Transverse colon (tissue), 4 donors: ENCODE measurements around the gene TBL1X. TPM values are rescaled to one million over a fixed set of nuclear protein-coding genes. Genes with fewer than 3 reads are reported as not detected.

Experiments
- DNase-seq: peaks from one replicate; pipeline ENCODE4 v3.0.0-alpha.2; 2019
- H3K27ac ChIP-seq, 4 donors: fragments of 200-600 bp; sonication (generic); 2 replicates each; pipeline ENCODE4 v1.5.1; 2016 to 2018; ENCODE audit warnings: inconsistent platforms in 4 of 4
- H3K27me3 ChIP-seq: fragments of 200-600 bp; sonication (generic); 2 replicates; pipeline ENCODE4 v1.5.1; 2017; ENCODE audit warnings: inconsistent platforms
- H3K36me3 ChIP-seq, 4 donors: fragments of 200-600 bp; sonication (generic); 2 replicates each; pipeline ENCODE4 v1.5.1; 2017 to 2019; ENCODE audit warnings: inconsistent platforms in 4 of 4
- H3K4me1 ChIP-seq, 4 donors: fragments of 200-600 bp; sonication (generic); 2 replicates each; pipeline ENCODE4 v1.5.1; 2017 to 2020; ENCODE audit warnings: inconsistent platforms in 4 of 4
- H3K4me3 ChIP-seq, 4 donors: fragments of 200-600 bp; sonication (generic); 1 replicate in 1 of 4; 2 replicates in 3 of 4; pipeline versions ENCODE4 v1.5.1 to v1.6.1; 2017 to 2019; ENCODE audit warnings: inconsistent platforms in 4 of 4
- H3K9me3 ChIP-seq, 2 donors: fragments of 200-600 bp; sonication (generic); 2 replicates each; pipeline ENCODE4 v1.5.1; 2017 to 2019; ENCODE audit warnings: inconsistent platforms in 2 of 2
- EP300 ChIP-seq: sonication (generic); formaldehyde crosslinking; IDR thresholded peaks from one replicate; pipeline ENCODE4 v1.6.1; 2017; ENCODE audit warnings: antibody characterized with exemption, low read depth
- POLR2A ChIP-seq: fragments of 450-650 bp; IDR thresholded peaks from one replicate; pipeline ENCODE4 v1.6.1; 2016; ENCODE audit warnings: antibody characterized with exemption, mild to moderate bottlenecking, moderate library complexity
- POLR2AphosphoS5 ChIP-seq, 3 donors: sonication (generic); formaldehyde crosslinking; IDR thresholded peaks; one replicate each; pipeline ENCODE4 v1.6.1; 2016; ENCODE audit warnings: antibody characterized with exemption in 3 of 3
- WGBS, 2 donors: methylation state at CpG; one replicate each; pipeline ENCODE4 v1.1.5; 2018; ENCODE audit warnings: low coverage in 1 of 2; 5-methylcytosine and 5-hydroxymethylcytosine counted together
- in situ Hi-C, 4 donors: fragments of 200-750 bp; cut with MboI; loops; one replicate each; pipeline versions ENCODE4 v1.15.0 to v1.15.1; 2017; ENCODE audit warnings: low sequenced_read_pairs in 3 of 4, low pct_ligation_motif_present in 1 of 4, low pct_unique_long_range_greater_than_20kb in 1 of 4
- intact Hi-C: fragments of 100-400 bp; cut with DNase I; formaldehyde crosslinking; loops from one replicate; pipeline ENCODE4 v1.15.1; 2023; ENCODE audit warnings: low total_unique reads
- total RNA-seq, 4 donors: library from RNA; depleted of rRNA; stranded (reverse); fragments of >200 nt; gene quantifications; one replicate each; pipeline ENCODE4 v1.1.0, GENCODE V29; 2016
- TF ChIP-seq, protein P1 (sequence below), 5 experiments: fragments of 200-600 bp in 3 of 5; fragments of 450-650 bp in 2 of 5; sonication (generic) in 3 of 5; IDR thresholded peaks; 1 replicate in 2 of 5; 2 replicates in 3 of 5; pipeline ENCODE4 v1.5.1; 2016 to 2017; ENCODE audit warnings: antibody characterized with exemption in 5 of 5, inconsistent platforms in 3 of 5, mild to moderate bottlenecking in 2 of 5, moderate library complexity in 1 of 5

The TBL1X gene
- total RNA-seq, 4 donors from 2014 or later = 3.4 to 16.8 (median 13.0) TPM

GRCh38 chrX:9781941-9782340, 317.1 kb downstream of the TBL1X start:
- H3K9me3 ChIP-seq = no peaks in the 10 kb centered on the region
- WGBS, 2 donors = 86% methylated on average over 1 to 7 of the region's 7 CpGs
- no peak for DNase-seq
- in situ Hi-C loops (no loop called here), intact Hi-C loops (no loop called here)
- no peaks in the 10 kb centered on the region for H3K4me1 ChIP-seq
- no peak overlapping the region for H3K4me3 ChIP-seq
- peaks cover 4% of the 10 kb centered on the region for H3K27me3 ChIP-seq
- H3K27ac ChIP-seq = no peak overlapping the region
- TF ChIP-seq, protein P1, sequence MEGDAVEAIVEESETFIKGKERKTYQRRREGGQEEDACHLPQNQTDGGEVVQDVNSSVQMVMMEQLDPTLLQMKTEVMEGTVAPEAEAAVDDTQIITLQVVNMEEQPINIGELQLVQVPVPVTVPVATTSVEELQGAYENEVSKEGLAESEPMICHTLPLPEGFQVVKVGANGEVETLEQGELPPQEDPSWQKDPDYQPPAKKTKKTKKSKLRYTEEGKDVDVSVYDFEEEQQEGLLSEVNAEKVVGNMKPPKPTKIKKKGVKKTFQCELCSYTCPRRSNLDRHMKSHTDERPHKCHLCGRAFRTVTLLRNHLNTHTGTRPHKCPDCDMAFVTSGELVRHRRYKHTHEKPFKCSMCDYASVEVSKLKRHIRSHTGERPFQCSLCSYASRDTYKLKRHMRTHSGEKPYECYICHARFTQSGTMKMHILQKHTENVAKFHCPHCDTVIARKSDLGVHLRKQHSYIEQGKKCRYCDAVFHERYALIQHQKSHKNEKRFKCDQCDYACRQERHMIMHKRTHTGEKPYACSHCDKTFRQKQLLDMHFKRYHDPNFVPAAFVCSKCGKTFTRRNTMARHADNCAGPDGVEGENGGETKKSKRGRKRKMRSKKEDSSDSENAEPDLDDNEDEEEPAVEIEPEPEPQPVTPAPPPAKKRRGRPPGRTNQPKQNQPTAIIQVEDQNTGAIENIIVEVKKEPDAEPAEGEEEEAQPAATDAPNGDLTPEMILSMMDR (IDR thresholded peaks at IDR 0.05) = no peak
- TF ChIP-seq EP300 = no peak
- no peak for TF ChIP-seq POLR2A
- TF ChIP-seq POLR2AphosphoS5 (IDR thresholded peaks at IDR 0.05) = no peak
- H3K36me3 ChIP-seq = no peaks in the 10 kb centered on the region

- H3K27ac ChIP-seq = no peak overlapping the region
- no peak for DNase-seq
- 92% methylated on average over 8 of the region's 8 CpGs; no CpG with 5 or more reads in 1 of the 2 donors for WGBS, 2 donors
- peaks cover 0 to 7% (median 0%) of the 10 kb centered on the region in 4 donors for H3K4me1 ChIP-seq
- TF ChIP-seq EP300 (no peak), POLR2AphosphoS5 (IDR thresholded peaks at IDR 0.05) (no peak), POLR2A (no peak)
- TF ChIP-seq, protein P1 (IDR thresholded peaks at IDR 0.05) = no peak
- in situ Hi-C loops = no loop called here
- H3K4me3 ChIP-seq = no peak overlapping the region
- H3K9me3 ChIP-seq = no peaks in the 10 kb centered on the region
- no peaks in the 10 kb centered on the region for H3K36me3 ChIP-seq
- intact Hi-C loops = no loop called here
- H3K27me3 ChIP-seq = peaks cover 4% of the 10 kb centered on the region
Measured at GRCh38 chrX:9784332-9784731, 319.5 kb downstream of the TBL1X start.

- Histone ChIP-seq H3K27ac (peak overlapping the region in 3 of 4 donors; percentile 70 to 75 (median 71)), H3K27me3 (peaks cover 4% of the 10 kb centered on the region), H3K4me3 (peak overlapping the region in 3 of 4 donors; percentile 51 to 60 (median 59)), H3K36me3 (no peaks in the 10 kb centered on the region), H3K4me1 (peaks cover 0 to 10% (median 0%) of the 10 kb centered on the region in 4 donors), H3K9me3 (no peaks in the 10 kb centered on the region)
- WGBS, 2 donors = 59% methylated on average over 44 of the region's 58 CpGs; no CpG with 5 or more reads in 1 of the 2 donors
- no peak for DNase-seq
- in situ Hi-C loops = no loop called here
- intact Hi-C loops = no loop called here
- TF ChIP-seq EP300 (no peak), POLR2AphosphoS5 (IDR thresholded peaks at IDR 0.05) (no peak), POLR2A (no peak)
- TF ChIP-seq, protein P1 (IDR thresholded peaks at IDR 0.05) = no peak
Measured at GRCh38 chrX:9785254-9785943, 320.5 kb downstream of the TBL1X start.

DNA sequence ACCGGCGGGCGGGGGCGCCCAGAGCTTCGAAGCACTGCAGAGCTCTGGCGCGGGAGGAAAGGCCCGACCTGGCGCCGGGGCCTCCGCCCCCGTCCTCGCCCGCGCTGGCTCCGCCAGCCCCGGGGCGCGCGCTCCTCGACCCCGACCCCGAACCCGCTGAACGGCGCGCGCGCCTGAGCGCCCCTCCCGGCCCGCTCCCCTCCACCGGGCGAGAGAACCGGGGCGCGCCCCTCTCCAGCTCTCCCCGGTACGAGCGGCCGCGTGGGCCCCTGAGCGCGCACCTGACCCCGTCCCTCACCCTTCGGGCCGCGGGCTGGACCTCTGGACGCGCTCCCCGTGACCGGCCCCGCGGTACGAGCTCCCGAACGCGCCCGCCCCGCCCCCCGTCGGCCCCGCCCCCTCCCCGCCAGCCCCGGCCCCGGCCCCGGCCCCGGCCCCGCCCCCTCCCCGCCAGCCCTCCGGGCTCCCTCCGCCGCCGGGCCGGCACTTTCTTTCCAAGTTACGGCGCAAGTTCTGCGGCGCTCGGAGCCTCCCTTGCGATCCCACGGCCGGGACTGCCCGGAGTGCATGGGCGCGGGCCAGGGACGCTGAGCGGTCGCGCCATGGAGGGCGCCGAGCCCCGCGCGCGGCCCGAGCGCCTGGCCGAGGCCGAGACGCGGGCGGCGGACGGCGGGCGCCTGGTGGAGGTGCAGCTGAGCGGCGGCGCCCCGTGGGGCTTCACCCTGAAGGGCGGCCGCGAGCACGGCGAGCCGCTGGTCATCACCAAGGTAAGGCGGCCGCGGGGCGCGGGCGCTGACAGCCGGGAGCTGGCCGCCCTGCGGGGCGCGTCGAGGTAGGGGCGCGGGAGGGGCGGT, 321.3 kb downstream of the TBL1X start, which contains the start of gene SHROOM2:
Gene SHROOM2, plus strand, starts transcription at position 486 of the 854 bp plus-strand sequence. Its CDS starts 117 bp downstream, at position 603.
- 28% methylated on average over 74 of the region's 132 CpGs; no CpG with 5 or more reads in 1 of the 2 donors for WGBS, 2 donors
- TF ChIP-seq, protein P1 (IDR thresholded peaks at IDR 0.05) = no peak
- TF ChIP-seq POLR2A (no peak), EP300 (no peak), POLR2AphosphoS5 (IDR thresholded peaks at IDR 0.05) (no peak)
- peak within 1 kb of the TSS; percentile 34 to 75 (median 70) for H3K27ac ChIP-seq
- peaks cover 0 to 10% (median 0%) of the 10 kb centered on the region in 4 donors for H3K4me1 ChIP-seq
- H3K27me3 ChIP-seq = peaks cover 4% of the 10 kb centered on the region
- peak within 1 kb of the TSS; percentile 14 to 60 (median 55) for H3K4me3 ChIP-seq
- no peak for DNase-seq
- in situ Hi-C loops = no loop called here
- H3K9me3 ChIP-seq = no peaks in the 10 kb centered on the region
- intact Hi-C loops = no loop called here
- no peaks in the 10 kb centered on the region for H3K36me3 ChIP-seq
